Endodermal cell (in vitro differentiated cells): ENCODE results near the gene ADAMTS13. TPM values are rescaled to one million over a fixed set of nuclear protein-coding genes. Genes with fewer than 3 reads are reported as not detected.

ENCODE experiments used
- DNase-seq: peaks from one replicate; pipeline ENCODE4 v3.0.0-alpha.2; 2017
- H3K27ac ChIP-seq: 2 replicates; pipeline ENCODE4 v1.5.1; 2013; ENCODE audit warnings: mild to moderate bottlenecking, low read depth, low read length, moderate library complexity
- H3K27me3 ChIP-seq: 2 replicates; pipeline ENCODE4 v1.6.1; 2013; ENCODE audit warnings: mild to moderate bottlenecking, low read length, moderate library complexity; ENCODE audit not compliant: insufficient read depth, control insufficient read depth, poor library complexity, severe bottlenecking
- H3K36me3 ChIP-seq: 2 replicates; pipeline ENCODE4 v1.7.0; 2013; ENCODE audit warnings: mild to moderate bottlenecking, low read length, moderate library complexity; ENCODE audit not compliant: control insufficient read depth, insufficient read depth
- H3K4me1 ChIP-seq: one replicate; pipeline ENCODE4 v1.7.0; 2013; ENCODE audit warnings: low read length; ENCODE audit not compliant: control insufficient read depth, insufficient read depth
- H3K4me3 ChIP-seq: 2 replicates; pipeline ENCODE4 v1.5.1; 2013; ENCODE audit warnings: mild to moderate bottlenecking, low read length, moderate library complexity
- H3K9ac ChIP-seq: 2 replicates; pipeline ENCODE4 v1.6.1; 2013; ENCODE audit warnings: mild to moderate bottlenecking, low read length, moderate library complexity; ENCODE audit not compliant: poor library complexity, severe bottlenecking; ENCODE audit errors: extremely low read depth
- H3K9me3 ChIP-seq: 2 replicates; pipeline ENCODE4 v1.6.1; 2013; ENCODE audit warnings: mild to moderate bottlenecking, low read length, moderate library complexity; ENCODE audit not compliant: control insufficient read depth
- H3K27ac Mint-ChIP-seq: 2 replicates; pipeline ENCODE4 v1.8.0; 2020; ENCODE audit warnings: mixed read lengths
- H3K27me3 Mint-ChIP-seq: 2 replicates; pipeline ENCODE4 v1.8.0; 2021; ENCODE audit warnings: mild to moderate bottlenecking, mixed read lengths; ENCODE audit not compliant: insufficient read depth
- H3K36me3 Mint-ChIP-seq: 2 replicates; pipeline ENCODE4 v1.8.0; 2020; ENCODE audit warnings: low read depth, mixed read lengths
- H3K4me1 Mint-ChIP-seq: 2 replicates; pipeline ENCODE4 v1.8.0; 2020; ENCODE audit warnings: mixed read lengths
- H3K4me3 Mint-ChIP-seq: 2 replicates; pipeline ENCODE4 v1.8.0; 2020; ENCODE audit warnings: mild to moderate bottlenecking, moderate library complexity, mixed read lengths
- H3K9me3 Mint-ChIP-seq: 2 replicates; pipeline ENCODE4 v1.8.0; 2020; ENCODE audit warnings: mild to moderate bottlenecking, mixed read lengths
- CTCF ChIP-seq: fragments of 200-600 bp; sonication (generic); conservative IDR thresholded peaks from 2 replicates; pipeline ENCODE4 v1.5.0; 2021; ENCODE audit warnings: antibody characterized with exemption, mild to moderate bottlenecking
- WGBS, 2 experiments: methylation state at CpG; one replicate each; pipeline versions ENCODE4 v1.1.5 to v1.1.7; 2013; ENCODE audit warnings: missing lambda C conversion rate in 2 of 2, mixed read lengths in 1 of 2; ENCODE audit not compliant: insufficient coverage in 1 of 2, insufficient read length in 1 of 2; 5-methylcytosine and 5-hydroxymethylcytosine counted together
- total RNA-seq, 2 donors: library from RNA; stranded (reverse); fragmentation: NEBNext Ultra II Directional in 1 of 2; extraction: Animal tissue kit (Norgen Biotek cat#: 25700) in 1 of 2; gene quantifications; 2 replicates in 1 of 2; 3 replicates in 1 of 2; pipeline ENCODE4 v1.2.1, GENCODE V29; 2021

ADAMTS13 gene
- total RNA-seq, 2 donors from 2014 or later = 13.5 to 21.7 TPM

- H3K36me3 ChIP-seq = no peaks in the 10 kb centered on the region
- H3K9ac ChIP-seq = no peak overlapping the region
- Mint-ChIP-seq H3K9me3 (no peaks in the 10 kb centered on the region), H3K27ac (no peak overlapping the region), H3K4me3 (no peak overlapping the region), H3K4me1 (no peaks in the 10 kb centered on the region), H3K27me3 (peaks cover 2% of the 10 kb centered on the region), H3K36me3 (no peaks in the 10 kb centered on the region)
- no peak overlapping the region for H3K27ac ChIP-seq
- no peak for DNase-seq
- no peaks in the 10 kb centered on the region for H3K9me3 ChIP-seq
- WGBS, 2 experiments = 90 to 98% methylated on average over 5 to 11 of the region's 11 CpGs
- no peaks in the 10 kb centered on the region for H3K27me3 ChIP-seq
- no peak overlapping the region for H3K4me3 ChIP-seq
- no peak for TF ChIP-seq CTCF
- no peaks in the 10 kb centered on the region for H3K4me1 ChIP-seq
Measured at GRCh38 chr9:133455936-133456335, 33.8 kb downstream of the ADAMTS13 start.

DNA sequence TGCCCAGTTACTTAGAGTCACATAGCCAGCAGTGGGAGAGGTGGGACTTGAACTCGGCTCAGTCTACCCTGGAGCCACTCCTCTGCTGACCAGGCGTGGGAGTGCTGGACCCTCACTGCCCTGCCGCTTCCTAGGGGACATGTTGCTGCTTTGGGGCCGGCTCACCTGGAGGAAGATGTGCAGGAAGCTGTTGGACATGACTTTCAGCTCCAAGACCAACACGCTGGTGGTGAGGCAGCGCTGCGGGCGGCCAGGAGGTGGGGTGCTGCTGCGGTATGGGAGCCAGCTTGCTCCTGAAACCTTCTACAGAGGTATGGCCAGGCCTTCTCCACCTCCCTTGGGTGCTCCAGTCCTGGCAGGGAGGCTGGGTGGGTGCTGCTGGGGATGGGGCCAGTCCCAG, 34.2 kb downstream of the ADAMTS13 start:
- Histone ChIP-seq H3K4me3 (no peak overlapping the region), H3K9ac (no peak overlapping the region), H3K27me3 (no peaks in the 10 kb centered on the region), H3K36me3 (no peaks in the 10 kb centered on the region), H3K9me3 (no peaks in the 10 kb centered on the region), H3K4me1 (peaks cover 2% of the 10 kb centered on the region), H3K27ac (no peak overlapping the region)
- H3K4me3 Mint-ChIP-seq = no peak overlapping the region
- H3K27me3 Mint-ChIP-seq = peaks cover 2% of the 10 kb centered on the region
- no peaks in the 10 kb centered on the region for H3K9me3 Mint-ChIP-seq
- H3K27ac Mint-ChIP-seq = no peak overlapping the region
- peak; percentile 60 for TF ChIP-seq CTCF
- H3K4me1 Mint-ChIP-seq = no peaks in the 10 kb centered on the region
- DNase-seq = peak; percentile 74
- 89 to 96% methylated on average over 4 to 9 of the region's 9 CpGs for WGBS, 2 experiments
- no peaks in the 10 kb centered on the region for H3K36me3 Mint-ChIP-seq

DNA sequence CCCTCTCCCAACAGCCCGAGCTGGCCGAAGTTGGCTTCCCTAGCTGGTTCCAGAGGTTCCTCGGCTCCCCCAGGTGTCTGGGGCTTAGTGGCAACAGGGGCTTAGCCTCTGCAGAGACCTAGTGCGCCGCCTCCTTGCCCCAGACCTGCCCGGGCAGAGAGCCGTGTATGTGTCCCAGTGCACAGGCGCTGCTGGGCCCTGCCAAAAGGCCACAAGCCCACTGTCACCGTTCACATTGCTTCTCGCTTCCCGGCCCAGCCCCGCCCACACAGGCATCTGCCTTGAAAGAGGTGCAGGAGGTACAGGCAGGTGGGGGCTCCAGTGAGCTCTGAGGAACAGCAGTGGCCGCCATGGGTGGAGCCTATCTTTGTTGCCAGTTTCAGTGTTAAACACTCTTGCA, 35.1 kb downstream of the ADAMTS13 start:
- DNase-seq = peak; percentile 67
- Histone ChIP-seq H3K36me3 (no peaks in the 10 kb centered on the region), H3K9me3 (no peaks in the 10 kb centered on the region), H3K4me1 (peaks cover 4% of the 10 kb centered on the region), H3K4me3 (no peak overlapping the region), H3K27ac (no peak overlapping the region), H3K27me3 (no peaks in the 10 kb centered on the region), H3K9ac (no peak overlapping the region)
- TF ChIP-seq CTCF = no peak
- Mint-ChIP-seq H3K4me3 (no peak overlapping the region), H3K4me1 (no peaks in the 10 kb centered on the region), H3K27me3 (peaks cover 2% of the 10 kb centered on the region), H3K9me3 (no peaks in the 10 kb centered on the region), H3K27ac (no peak overlapping the region), H3K36me3 (no peaks in the 10 kb centered on the region)
- whole genome bisulfite sequencing, 2 experiments = 87 to 94% methylated on average over 8 to 13 of the region's 13 CpGs
